Measurements from ENCODE around the gene TSKS. TPM values are rescaled to one million over a fixed set of nuclear protein-coding genes. Genes with fewer than 3 reads are reported as not detected.

The TSKS gene
- total RNA-seq, 1 donor from 2014 or later, result not detected

- H3K9me3 Mint-ChIP-seq, result peaks cover 9% of the 10 kb centered on the region
- H3K36me3 Mint-ChIP-seq, result peaks cover 5% of the 10 kb centered on the region
- H3K4me1 Mint-ChIP-seq, result peaks cover 8% of the 10 kb centered on the region
- H3K27me3 Mint-ChIP-seq (ENCODE audit: low read depth), result no peaks in the 10 kb centered on the region
- H3K27ac Mint-ChIP-seq, result no peak overlapping the region
- no peak for DNase-seq (ENCODE audit: low spot score in 2 of 2, unreplicated experiment in 2 of 2)
- no peak overlapping the region for H3K4me3 Mint-ChIP-seq
- TF ChIP-seq CTCF (IDR thresholded peaks at IDR 0.05; ENCODE audit: unreplicated experiment), result no peak
Measured at GRCh38 chr19:49755956-49756355, 7.2 kb downstream of the TSKS start.

- peaks cover 5% of the 10 kb centered on the region for H3K36me3 Mint-ChIP-seq
- no peak for TF ChIP-seq CTCF (IDR thresholded peaks at IDR 0.05; ENCODE audit: unreplicated experiment)
- no peaks in the 10 kb centered on the region for H3K27me3 Mint-ChIP-seq (ENCODE audit: low read depth)
- DNase-seq (ENCODE audit: low spot score in 2 of 2, unreplicated experiment in 2 of 2), result no peak
- H3K4me1 Mint-ChIP-seq, result no peaks in the 10 kb centered on the region
- H3K27ac Mint-ChIP-seq, result no peak overlapping the region
- no peak overlapping the region for H3K4me3 Mint-ChIP-seq
- peaks cover 9% of the 10 kb centered on the region for H3K9me3 Mint-ChIP-seq
Measured at GRCh38 chr19:49752701-49753100, 10.4 kb downstream of the TSKS start.

- Mint-ChIP-seq H3K4me1 (no peaks in the 10 kb centered on the region), H3K27ac (no peak overlapping the region), H3K4me3 (no peak overlapping the region), H3K36me3 (peaks cover 3% of the 10 kb centered on the region), H3K27me3 (ENCODE audit: low read depth) (no peaks in the 10 kb centered on the region), H3K9me3 (peaks cover 3% of the 10 kb centered on the region)
- TF ChIP-seq CTCF (IDR thresholded peaks at IDR 0.05; ENCODE audit: unreplicated experiment), result no peak
- DNase-seq (ENCODE audit: low spot score in 2 of 2, unreplicated experiment in 2 of 2), result no peak
Measured at GRCh38 chr19:49749771-49750170, 13.3 kb downstream of the TSKS start.

GRCh38 chr19:49749055-49749716 lies 13.9 kb downstream of the TSKS start:
- no peak overlapping the region for H3K27ac Mint-ChIP-seq
- TF ChIP-seq CTCF (IDR thresholded peaks at IDR 0.05; ENCODE audit: unreplicated experiment), result no peak
- H3K27me3 Mint-ChIP-seq (ENCODE audit: low read depth), result no peaks in the 10 kb centered on the region
- H3K4me3 Mint-ChIP-seq, result no peak overlapping the region
- no peaks in the 10 kb centered on the region for H3K36me3 Mint-ChIP-seq
- H3K9me3 Mint-ChIP-seq, result no peaks in the 10 kb centered on the region
- no peak for DNase-seq (ENCODE audit: low spot score in 2 of 2, unreplicated experiment in 2 of 2)
- no peaks in the 10 kb centered on the region for H3K4me1 Mint-ChIP-seq

- no peak for TF ChIP-seq CTCF (IDR thresholded peaks at IDR 0.05; ENCODE audit: unreplicated experiment)
- DNase-seq (ENCODE audit: low spot score in 2 of 2, unreplicated experiment in 2 of 2), result no peak
- Mint-ChIP-seq H3K36me3 (no peaks in the 10 kb centered on the region), H3K4me3 (no peak overlapping the region), H3K9me3 (no peaks in the 10 kb centered on the region), H3K4me1 (no peaks in the 10 kb centered on the region), H3K27me3 (ENCODE audit: low read depth) (no peaks in the 10 kb centered on the region), H3K27ac (no peak overlapping the region)
Measured at GRCh38 chr19:49746206-49746958, 16.7 kb downstream of the TSKS start.

Data from mesothelial cell of epicardium (in vitro differentiated cells).